IPS-18a (cell line): Measurements from ENCODE around the gene PEPD.

Experiments used
- H3K27ac ChIP-seq: one replicate; pipeline ENCODE4 v1.5.1; 2013; ENCODE audit warnings: low read length
- H3K27me3 ChIP-seq: one replicate; pipeline ENCODE4 v1.6.1; 2013; ENCODE audit warnings: mild to moderate bottlenecking, low read length; ENCODE audit not compliant: control insufficient read depth, insufficient read depth
- H3K36me3 ChIP-seq: one replicate; pipeline ENCODE4 v1.6.1; 2013; ENCODE audit warnings: low read depth, low read length; ENCODE audit not compliant: control insufficient read depth
- H3K4me1 ChIP-seq: one replicate; pipeline ENCODE4 v1.6.1; 2013; ENCODE audit warnings: low read depth, low read length; ENCODE audit not compliant: control insufficient read depth
- H3K4me3 ChIP-seq: one replicate; pipeline ENCODE4 v1.5.1; 2013; ENCODE audit warnings: low read length
- H3K9ac ChIP-seq: one replicate; pipeline ENCODE4 v1.6.1; 2013; ENCODE audit warnings: mild to moderate bottlenecking, low read length, moderate library complexity
- H3K9me3 ChIP-seq: one replicate; pipeline ENCODE4 v1.6.1; 2013; ENCODE audit warnings: low read depth, low read length; ENCODE audit not compliant: control insufficient read depth

PEPD gene

DNA sequence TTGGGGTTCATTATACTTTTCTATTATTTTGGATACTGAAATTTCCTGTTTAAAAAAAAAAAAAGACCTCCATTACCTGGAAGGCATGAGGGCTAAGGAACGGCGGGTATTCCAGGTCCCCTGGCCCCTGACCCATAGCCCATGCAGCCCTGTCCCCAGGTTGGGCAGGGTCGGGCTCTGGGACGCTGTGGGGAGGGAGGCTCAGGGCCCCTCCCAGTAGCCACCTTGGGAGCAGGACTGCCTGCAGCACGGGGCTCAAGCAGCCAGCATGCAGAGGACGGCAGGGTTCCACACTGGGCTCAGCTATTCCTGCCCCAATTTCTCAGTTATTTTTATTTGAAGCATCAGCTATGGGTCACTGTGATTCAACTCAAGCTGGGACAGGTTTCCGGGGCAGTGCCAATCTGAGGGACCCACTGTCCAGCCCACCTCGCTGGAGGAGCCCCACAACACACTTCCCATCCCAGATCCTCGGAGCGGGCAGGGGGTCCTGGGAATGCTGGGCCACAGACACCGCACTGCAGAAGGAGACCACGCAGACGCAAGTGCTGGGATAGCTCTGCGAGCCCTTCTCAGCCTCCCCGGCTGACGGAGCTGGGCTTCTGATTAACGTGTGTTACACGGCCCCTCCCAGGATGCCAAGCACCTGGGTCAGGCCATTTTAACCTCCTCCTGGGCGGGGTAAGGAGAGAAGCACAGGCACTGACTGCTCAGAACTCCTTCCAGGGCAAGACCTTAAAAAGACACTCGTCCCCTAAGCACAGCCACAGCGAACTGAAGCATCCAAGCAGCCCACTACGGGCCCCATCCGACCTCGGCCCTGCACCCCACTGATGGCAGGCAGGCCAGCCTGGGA is 60.1 kb downstream of the PEPD start:
- H3K9ac ChIP-seq = no peak overlapping the region

DNA sequence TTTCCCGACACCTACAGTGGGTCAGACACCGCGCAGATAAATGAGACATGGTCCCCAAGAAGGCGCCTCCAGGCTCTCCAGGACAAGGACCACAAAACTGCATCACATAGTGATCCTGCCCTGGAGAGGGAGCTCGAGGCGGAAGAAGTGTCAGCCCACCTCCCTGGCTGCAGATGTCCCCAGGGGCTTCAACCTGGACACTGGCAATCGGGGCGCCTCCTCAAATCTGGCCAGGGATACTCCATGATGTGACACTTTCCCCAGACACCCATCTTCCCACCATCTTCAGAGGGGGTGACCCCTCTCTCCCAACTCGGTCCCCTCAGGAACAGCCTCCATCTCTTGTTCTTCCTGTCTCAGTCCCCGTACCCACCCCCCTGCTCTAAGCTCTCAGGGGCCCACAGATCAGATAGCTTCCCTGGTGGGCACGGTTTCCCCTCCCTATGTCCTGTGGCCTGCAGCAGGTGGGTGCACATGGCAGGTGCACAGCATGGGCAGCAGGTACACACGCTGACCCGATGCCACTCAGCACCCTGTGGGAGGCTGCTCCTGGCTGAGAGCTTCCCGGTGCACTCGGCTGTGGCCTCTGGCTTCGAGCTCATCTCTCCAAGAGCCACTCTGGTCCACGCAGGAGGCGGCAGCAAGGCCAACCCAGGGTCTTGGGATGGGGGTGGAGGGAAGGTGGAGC is 61.2 kb downstream of the PEPD start:
- Histone ChIP-seq H3K4me1 (no peaks in the 10 kb centered on the region), H3K27ac (no peak overlapping the region), H3K4me3 (no peak overlapping the region), H3K27me3 (no peaks in the 10 kb centered on the region), H3K9ac (no peak overlapping the region), H3K9me3 (no peaks in the 10 kb centered on the region), H3K36me3 (peaks cover 11% of the 10 kb centered on the region)

More for the DNA sequence above, 60.1 kb downstream of the PEPD start:
- H3K36me3 ChIP-seq = peaks cover 11% of the 10 kb centered on the region
- no peaks in the 10 kb centered on the region for H3K9me3 ChIP-seq
- H3K4me3 ChIP-seq = no peak overlapping the region
- no peaks in the 10 kb centered on the region for H3K27me3 ChIP-seq
- no peaks in the 10 kb centered on the region for H3K4me1 ChIP-seq
- no peak overlapping the region for H3K27ac ChIP-seq

DNA sequence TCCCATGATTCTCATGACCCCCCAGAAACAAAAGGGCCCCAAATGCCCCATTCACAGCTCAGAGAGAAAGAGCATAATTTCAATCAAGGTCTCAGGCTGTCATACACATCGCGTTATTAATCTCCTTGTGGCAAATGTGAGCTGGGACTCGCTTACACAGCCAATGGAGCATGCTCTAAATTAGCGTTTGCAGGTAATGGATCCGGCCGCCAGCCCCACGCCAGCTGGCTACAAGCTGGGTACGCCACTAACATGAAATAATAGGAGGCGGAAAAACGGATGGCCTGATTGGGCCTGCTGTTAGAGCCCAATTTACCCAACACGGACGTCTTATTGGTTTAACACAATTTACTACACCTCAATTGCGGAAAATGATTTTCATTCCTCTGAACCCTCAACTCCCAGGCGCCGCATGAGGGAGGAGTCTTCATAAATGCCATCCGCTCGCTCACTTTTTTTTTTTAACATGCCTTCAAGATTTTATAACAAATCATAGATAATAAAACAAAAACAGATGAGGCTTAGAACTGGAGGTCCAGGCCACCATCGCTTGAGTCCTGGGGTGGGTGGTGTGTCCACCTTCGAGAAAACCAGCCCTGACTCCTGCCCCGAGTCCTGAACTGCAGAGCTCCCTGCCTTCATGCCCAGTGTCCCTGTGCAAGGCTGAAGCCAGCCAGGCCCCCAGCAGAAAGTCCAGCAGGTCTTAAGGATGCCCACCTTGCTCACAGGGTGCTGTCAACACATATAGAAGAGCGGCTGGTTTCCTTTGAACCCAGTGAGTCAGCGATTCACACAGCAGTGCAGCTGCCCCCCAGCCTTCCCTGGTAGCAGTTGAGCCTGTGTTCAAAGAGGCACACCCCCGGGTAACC is 62.1 kb downstream of the PEPD start:
- peaks cover 11% of the 10 kb centered on the region for H3K36me3 ChIP-seq
- no peak overlapping the region for H3K4me3 ChIP-seq
- H3K27me3 ChIP-seq = no peaks in the 10 kb centered on the region
- H3K27ac ChIP-seq = no peak overlapping the region
- no peak overlapping the region for H3K9ac ChIP-seq
- no peaks in the 10 kb centered on the region for H3K4me1 ChIP-seq
- no peaks in the 10 kb centered on the region for H3K9me3 ChIP-seq

DNA sequence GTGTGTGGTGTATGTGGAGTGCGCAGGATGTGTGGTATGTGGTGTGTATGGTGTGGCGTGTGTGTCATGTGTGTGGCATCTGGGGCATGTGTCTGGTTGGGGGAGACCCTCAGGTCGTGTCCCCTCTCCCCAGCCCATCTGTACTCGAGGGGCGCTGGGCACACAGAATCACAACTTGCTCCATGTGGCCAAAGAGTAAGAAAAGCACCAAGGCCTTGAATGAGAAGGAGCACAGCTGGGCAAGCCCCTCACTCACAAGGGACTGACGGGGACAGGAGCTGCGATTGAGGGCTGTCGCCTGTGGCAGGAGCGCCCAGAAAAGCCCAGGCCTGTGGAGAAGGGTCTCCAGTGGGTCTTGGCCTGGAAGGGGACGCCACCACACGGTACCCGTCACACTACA is 62.8 kb downstream of the PEPD start:
- Histone ChIP-seq H3K27me3 (no peaks in the 10 kb centered on the region), H3K36me3 (peaks cover 11% of the 10 kb centered on the region), H3K9ac (no peak overlapping the region), H3K9me3 (no peaks in the 10 kb centered on the region), H3K4me3 (no peak overlapping the region), H3K4me1 (no peaks in the 10 kb centered on the region), H3K27ac (no peak overlapping the region)

DNA sequence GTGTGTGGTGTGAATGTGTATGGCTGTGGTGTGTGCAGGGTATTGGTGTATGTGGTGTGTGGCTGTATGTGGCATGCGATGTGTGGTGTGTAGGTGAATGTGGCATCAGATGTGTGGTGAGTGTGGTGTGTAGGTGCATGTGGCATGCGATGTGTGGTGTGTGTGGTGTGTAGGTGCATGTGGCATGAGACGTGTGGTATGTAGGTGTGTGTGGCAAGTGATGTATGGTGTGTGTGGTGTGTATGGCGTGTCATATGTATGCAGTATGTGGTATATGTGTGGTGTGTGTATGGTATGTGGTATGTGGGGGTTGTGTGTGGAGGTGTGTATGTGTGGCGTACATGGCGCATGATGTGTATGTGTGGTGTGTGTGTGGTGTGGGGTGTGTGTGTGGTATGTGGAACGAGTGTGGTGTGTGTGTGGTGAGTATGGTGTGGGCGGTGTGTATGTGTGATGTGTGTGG is 63.4 kb downstream of the PEPD start:
- Histone ChIP-seq H3K27me3 (no peaks in the 10 kb centered on the region), H3K9me3 (no peaks in the 10 kb centered on the region), H3K36me3 (peaks cover 8% of the 10 kb centered on the region), H3K9ac (no peak overlapping the region), H3K4me1 (no peaks in the 10 kb centered on the region), H3K4me3 (no peak overlapping the region), H3K27ac (no peak overlapping the region)

DNA sequence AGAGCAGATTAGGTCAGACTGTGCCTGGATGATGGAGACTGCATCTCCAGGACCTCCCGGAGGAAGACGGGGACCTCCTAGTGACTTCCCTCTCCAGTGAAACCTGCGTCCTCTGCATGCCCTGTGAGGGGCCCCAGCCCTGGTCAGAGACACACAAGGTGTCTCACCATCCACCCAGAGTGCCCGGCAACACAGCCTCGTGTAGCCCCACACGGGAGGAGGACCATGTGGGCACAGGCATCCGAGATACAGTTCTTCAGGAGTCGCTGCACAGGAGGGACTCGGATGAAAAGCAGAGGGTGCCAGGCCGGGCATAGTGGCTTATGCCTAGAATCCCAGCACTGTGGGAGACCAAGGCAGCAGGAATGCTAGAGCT is 64.8 kb downstream of the PEPD start:
- Histone ChIP-seq H3K27ac (no peak overlapping the region), H3K9ac (no peak overlapping the region), H3K4me3 (no peak overlapping the region), H3K36me3 (no peaks in the 10 kb centered on the region), H3K27me3 (no peaks in the 10 kb centered on the region), H3K9me3 (no peaks in the 10 kb centered on the region), H3K4me1 (no peaks in the 10 kb centered on the region)

DNA sequence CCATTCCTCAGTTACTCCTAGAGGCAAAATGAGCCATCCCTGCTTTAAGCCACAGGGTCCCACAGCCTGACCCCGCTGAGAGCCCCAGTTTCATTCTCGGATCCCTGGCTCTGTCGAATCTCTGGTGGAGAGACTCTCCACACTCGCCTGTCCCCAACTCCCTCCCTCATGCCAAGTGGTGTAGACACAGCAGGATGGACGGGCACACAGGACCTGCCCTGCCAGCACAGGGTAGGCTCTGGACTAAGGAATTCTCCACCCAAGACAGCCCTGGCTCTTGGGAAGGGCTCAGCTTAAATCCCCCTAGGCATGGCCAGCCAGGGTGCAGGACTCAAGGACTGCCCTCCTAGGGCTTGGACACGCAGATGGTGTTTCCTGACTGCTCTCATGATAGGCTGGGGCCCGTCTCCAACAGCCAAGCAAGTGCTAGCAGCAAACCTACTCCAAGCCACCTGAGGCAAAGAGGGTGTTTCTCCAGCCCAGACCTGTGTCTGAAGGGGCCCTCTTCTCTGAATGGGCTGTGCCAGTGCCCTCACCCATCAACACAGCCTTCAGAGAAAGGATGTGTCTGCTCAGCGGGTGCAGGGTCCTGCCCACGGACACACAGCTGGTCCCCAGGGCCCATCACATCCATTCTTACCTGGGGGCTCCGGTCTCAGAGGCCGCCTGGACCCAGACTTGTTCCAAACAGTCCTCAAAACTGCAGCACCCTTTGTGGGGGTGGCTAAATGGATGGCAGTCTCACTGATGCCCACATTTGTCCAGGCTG is 65.3 kb downstream of the PEPD start:
- H3K4me1 ChIP-seq = no peaks in the 10 kb centered on the region
- no peaks in the 10 kb centered on the region for H3K27me3 ChIP-seq
- H3K36me3 ChIP-seq = no peaks in the 10 kb centered on the region
- no peak overlapping the region for H3K9ac ChIP-seq
- no peaks in the 10 kb centered on the region for H3K9me3 ChIP-seq
- H3K27ac ChIP-seq = no peak overlapping the region
- H3K4me3 ChIP-seq = no peak overlapping the region

DNA sequence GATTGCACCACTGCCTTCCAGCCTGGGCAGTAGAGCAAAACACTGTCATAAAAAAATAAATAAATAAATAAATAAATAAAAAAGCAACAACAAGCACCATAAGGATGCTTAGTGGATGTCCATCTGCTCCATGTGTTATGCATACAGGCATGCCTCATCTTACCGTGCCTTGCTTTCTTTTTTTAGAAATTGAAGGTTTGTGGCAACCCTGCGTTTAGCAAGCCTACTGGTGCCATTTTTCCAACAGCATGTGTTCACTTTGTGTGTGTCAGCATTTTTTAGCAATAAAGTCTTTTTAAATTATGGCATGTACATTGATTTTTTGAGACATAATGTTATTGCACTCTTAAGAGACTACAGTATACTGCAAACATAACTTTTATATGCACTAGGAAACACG is 68.3 kb downstream of the PEPD start:
- H3K4me3 ChIP-seq = no peak overlapping the region
- no peaks in the 10 kb centered on the region for H3K36me3 ChIP-seq
- H3K9me3 ChIP-seq = no peaks in the 10 kb centered on the region
- H3K4me1 ChIP-seq = no peaks in the 10 kb centered on the region
- H3K27ac ChIP-seq = no peak overlapping the region
- H3K9ac ChIP-seq = no peak overlapping the region
- no peaks in the 10 kb centered on the region for H3K27me3 ChIP-seq

DNA sequence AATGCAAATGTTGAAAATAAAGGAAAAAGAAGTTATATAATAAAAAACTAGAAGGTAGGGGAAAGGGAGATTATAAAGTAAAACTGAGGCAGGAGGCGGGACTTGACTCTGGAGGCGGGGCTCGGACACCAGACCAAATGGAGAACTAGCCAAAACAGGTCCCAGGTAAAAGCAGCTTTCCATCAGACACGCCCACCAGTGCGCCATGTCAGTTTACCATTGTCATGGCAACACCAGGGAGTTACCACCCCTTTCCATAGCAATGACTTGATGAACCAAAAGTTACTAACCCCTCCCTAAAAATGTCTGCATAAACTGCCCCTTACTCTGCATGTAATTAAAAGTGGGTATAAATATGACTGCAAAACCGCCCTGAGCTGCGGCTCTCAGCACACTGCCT is 70.9 kb downstream of the PEPD start:
- H3K27me3 ChIP-seq = no peaks in the 10 kb centered on the region
- no peak overlapping the region for H3K4me3 ChIP-seq
- H3K36me3 ChIP-seq = no peaks in the 10 kb centered on the region
- H3K4me1 ChIP-seq = no peaks in the 10 kb centered on the region
- H3K9me3 ChIP-seq = no peaks in the 10 kb centered on the region
- no peak overlapping the region for H3K27ac ChIP-seq
- H3K9ac ChIP-seq = no peak overlapping the region

DNA sequence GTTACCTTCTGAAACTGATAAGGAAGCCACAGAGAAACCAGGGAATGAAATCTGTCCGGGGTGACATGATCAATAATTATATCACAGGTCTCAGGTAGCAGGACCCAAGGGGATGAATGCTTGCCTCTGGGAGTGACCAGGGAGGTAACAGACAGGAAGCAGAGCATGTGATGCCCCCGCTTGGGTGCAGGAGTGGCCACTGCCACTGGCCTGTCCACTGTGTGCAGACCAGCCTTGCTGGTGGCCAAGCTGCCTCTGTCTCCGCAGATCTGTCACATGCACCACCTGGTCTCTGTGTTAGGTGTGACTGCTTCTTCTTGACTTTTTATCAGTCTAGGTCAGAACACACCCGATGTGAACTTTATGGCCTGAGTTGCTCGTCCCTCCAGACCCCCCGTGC is 71.8 kb downstream of the PEPD start:
- H3K9ac ChIP-seq = no peak overlapping the region
- no peaks in the 10 kb centered on the region for H3K9me3 ChIP-seq
- H3K27ac ChIP-seq = no peak overlapping the region
- H3K36me3 ChIP-seq = no peaks in the 10 kb centered on the region
- H3K4me1 ChIP-seq = no peaks in the 10 kb centered on the region
- no peaks in the 10 kb centered on the region for H3K27me3 ChIP-seq
- no peak overlapping the region for H3K4me3 ChIP-seq

DNA sequence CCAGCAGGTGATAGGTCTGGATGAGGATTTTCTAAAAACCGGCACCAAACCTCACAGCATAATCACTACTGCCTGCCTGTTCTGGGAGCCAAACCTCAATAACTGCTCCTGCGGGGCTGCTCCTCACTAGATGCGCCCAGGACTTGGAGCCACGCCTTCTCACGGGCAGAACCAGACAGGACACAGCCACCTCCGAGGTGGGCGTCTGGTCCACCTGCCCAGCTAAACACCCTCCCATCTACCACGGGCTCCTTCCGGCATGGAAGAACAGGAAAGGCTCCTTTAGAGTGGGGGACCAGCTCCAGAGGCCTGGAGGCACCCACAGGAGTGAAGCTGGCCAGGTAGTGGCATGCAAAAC is 73.5 kb downstream of the PEPD start:
- no peak overlapping the region for H3K4me3 ChIP-seq
- no peaks in the 10 kb centered on the region for H3K27me3 ChIP-seq
- H3K9ac ChIP-seq = no peak overlapping the region
- no peaks in the 10 kb centered on the region for H3K9me3 ChIP-seq
- H3K27ac ChIP-seq = no peak overlapping the region
- H3K4me1 ChIP-seq = no peaks in the 10 kb centered on the region
- H3K36me3 ChIP-seq = no peaks in the 10 kb centered on the region
